NT2/D1 (cell line): ENCODE results near the gene NRXN3.

Experiments
- DNase-seq: peaks from one replicate; pipeline ENCODE4 v3.0.0-alpha.2; 2011; ENCODE audit warnings: low read depth, low spot score
- H3K27me3 ChIP-seq: 2 replicates; pipeline ENCODE4 v1.6.0; 2011; ENCODE audit warnings: mild to moderate bottlenecking; ENCODE audit not compliant: insufficient read length, insufficient read depth
- H3K36me3 ChIP-seq: 2 replicates; pipeline ENCODE4 v1.6.1; 2011; ENCODE audit warnings: mild to moderate bottlenecking, low read length, mixed read lengths; ENCODE audit not compliant: insufficient read depth, insufficient read length
- H3K4me1 ChIP-seq: 2 replicates; pipeline ENCODE4 v1.5.1; 2011; ENCODE audit not compliant: insufficient read depth, insufficient read length
- H3K4me3 ChIP-seq: 2 replicates; pipeline ENCODE4 v1.5.1; 2011; ENCODE audit warnings: low read depth; ENCODE audit not compliant: insufficient read length
- H3K9ac ChIP-seq: 2 replicates; pipeline ENCODE4 v1.6.0; 2011; ENCODE audit warnings: low read depth; ENCODE audit not compliant: insufficient read length
- H3K9me3 ChIP-seq: 2 replicates; pipeline ENCODE4 v1.5.1; 2011; ENCODE audit warnings: mild to moderate bottlenecking, low read length; ENCODE audit not compliant: insufficient read depth
- SUZ12 ChIP-seq: IDR thresholded peaks from 2 replicates; pipeline ENCODE4 v1.6.1; 2011; ENCODE audit not compliant: insufficient read length, insufficient read depth; ENCODE audit errors: extremely low read depth
- YY1 ChIP-seq: IDR thresholded peaks from 2 replicates; pipeline ENCODE4 v1.6.1; 2011; ENCODE audit not compliant: insufficient read length, insufficient read depth
- ZNF274 ChIP-seq: IDR thresholded peaks from 2 replicates; pipeline ENCODE4 v1.6.1; 2011; ENCODE audit warnings: mild to moderate bottlenecking, low read depth, low read length

Gene NRXN3

DNA sequence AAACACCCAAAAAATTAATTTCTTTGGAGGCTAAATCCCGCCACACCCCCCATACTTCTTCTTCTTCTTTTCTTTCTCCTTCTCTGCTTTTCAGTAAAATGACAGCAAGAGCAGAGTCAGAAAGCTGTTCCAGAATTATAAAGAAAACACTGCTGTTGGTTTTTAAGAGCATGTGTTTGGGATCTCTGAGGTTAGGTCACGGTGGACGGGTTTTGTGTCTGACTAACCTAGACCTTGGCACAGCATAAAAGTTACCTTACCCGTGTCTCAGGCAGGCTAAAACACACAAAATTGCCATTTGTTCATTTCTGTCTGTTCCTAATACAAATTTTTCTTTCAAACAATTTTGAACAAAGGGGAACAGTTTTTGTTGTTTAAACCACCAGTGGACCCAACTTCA lies 540.8 kb downstream of the NRXN3 start:
- DNase-seq = no peak
- Histone ChIP-seq H3K27me3 (no peaks in the 10 kb centered on the region), H3K36me3 (no peaks in the 10 kb centered on the region), H3K4me3 (no peak overlapping the region), H3K9me3 (no peaks in the 10 kb centered on the region), H3K4me1 (no peaks in the 10 kb centered on the region), H3K9ac (no peak overlapping the region)
- TF ChIP-seq YY1 (no peak), ZNF274 (no peak)

DNA sequence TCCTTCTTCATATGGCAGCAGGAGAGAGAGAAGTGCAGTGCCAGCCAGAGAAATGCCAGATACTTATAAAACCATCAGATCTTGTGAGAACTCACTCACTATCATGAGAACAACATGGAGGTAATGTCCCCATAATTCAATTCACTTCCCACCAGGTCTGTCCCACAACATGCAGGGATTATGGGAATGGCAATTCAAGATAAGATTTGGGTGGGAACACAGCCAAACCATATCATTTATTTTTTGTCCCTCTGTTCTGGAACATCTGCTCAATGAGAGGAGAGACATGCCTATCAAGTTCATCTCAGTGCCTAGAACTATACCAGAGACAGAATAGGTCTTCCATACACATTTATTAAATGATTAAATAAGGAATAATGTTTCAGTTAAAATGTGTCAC lies 543.5 kb downstream of the NRXN3 start:
- Histone ChIP-seq H3K4me1 (no peaks in the 10 kb centered on the region), H3K9me3 (no peaks in the 10 kb centered on the region), H3K9ac (no peak overlapping the region), H3K27me3 (no peaks in the 10 kb centered on the region), H3K36me3 (no peaks in the 10 kb centered on the region), H3K4me3 (no peak overlapping the region)
- no peak for TF ChIP-seq SUZ12
- no peak for TF ChIP-seq YY1
- TF ChIP-seq ZNF274 = no peak
- DNase-seq = no peak

DNA sequence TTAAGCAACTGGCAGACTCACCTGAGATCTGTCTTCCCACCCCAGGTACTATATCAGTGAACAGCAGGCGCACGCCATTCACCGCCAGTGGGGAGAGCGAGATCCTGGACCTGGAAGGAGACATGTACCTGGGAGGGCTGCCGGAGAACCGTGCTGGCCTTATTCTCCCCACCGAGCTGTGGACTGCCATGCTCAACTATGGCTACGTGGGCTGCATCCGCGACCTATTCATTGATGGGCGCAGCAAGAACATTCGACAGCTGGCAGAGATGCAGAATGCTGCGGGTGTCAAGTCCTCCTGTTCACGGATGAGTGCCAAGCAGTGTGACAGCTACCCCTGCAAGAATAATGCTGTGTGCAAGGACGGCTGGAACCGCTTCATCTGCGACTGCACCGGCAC lies 544.5 kb downstream of the NRXN3 start:
- no peak for DNase-seq
- Histone ChIP-seq H3K9me3 (no peaks in the 10 kb centered on the region), H3K27me3 (no peaks in the 10 kb centered on the region), H3K9ac (no peak overlapping the region), H3K4me3 (no peak overlapping the region), H3K36me3 (no peaks in the 10 kb centered on the region), H3K4me1 (no peaks in the 10 kb centered on the region)
- TF ChIP-seq SUZ12 = no peak
- TF ChIP-seq ZNF274 = no peak
- no peak for TF ChIP-seq YY1

DNA sequence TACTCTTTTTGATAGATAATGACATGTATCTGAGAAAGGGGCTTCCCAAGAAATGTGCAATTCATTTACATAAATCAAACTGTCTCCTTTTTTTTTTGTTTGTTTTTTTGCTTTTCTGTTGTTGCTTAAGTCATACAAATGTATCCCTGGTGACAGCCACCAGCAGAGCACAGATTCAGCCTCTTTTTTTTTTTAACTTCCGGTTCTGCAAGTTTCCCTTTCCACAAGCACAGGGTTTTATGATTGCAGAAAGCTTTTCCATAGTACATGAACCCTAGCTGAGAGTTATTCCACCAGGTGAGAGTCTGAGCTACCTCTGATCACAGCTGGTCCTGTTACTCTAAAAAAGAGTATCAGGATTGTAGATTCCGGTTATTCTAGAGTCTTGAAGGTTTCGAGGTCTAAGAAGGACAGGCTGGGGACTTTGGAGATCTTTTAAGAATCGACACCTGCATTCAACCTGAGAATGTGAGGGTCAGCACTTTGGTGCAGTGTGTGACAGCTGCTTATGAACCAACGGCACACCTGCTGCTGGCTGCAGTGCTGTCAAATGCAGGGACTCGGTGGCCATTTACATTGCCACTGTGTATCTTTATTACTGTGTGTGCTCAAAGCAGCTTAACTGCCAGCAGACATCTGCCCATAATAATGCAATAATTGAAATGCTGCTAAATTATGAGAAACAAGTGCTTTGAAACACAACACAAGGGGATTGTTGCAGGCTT lies 551.7 kb downstream of the NRXN3 start:
- DNase-seq = no peak

DNA sequence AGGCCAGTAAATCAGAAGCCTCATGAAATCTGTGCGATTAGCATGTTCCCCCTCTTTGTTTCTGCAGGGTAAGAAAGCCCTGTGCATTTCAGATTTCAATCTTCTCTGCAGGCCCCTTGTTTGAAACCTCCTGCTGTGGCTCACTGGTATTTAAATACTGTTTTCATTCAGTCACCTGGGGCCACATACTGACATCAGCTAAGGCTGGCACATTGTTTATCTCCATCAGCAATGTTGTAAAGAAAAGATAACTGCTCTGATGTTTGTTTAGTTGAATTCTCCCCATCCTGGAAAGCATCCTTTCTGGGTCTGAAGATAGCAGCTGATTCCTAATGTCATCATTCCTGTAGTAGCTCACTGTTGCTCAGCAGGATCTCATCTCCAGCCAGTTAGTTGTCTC lies 554.9 kb downstream of the NRXN3 start:
- Histone ChIP-seq H3K36me3 (no peaks in the 10 kb centered on the region), H3K4me1 (no peaks in the 10 kb centered on the region), H3K4me3 (no peak overlapping the region), H3K9ac (no peak overlapping the region), H3K9me3 (no peaks in the 10 kb centered on the region), H3K27me3 (no peaks in the 10 kb centered on the region)
- TF ChIP-seq YY1 (no peak), SUZ12 (no peak), ZNF274 (no peak)
- no peak for DNase-seq

More for the DNA sequence above, 551.7 kb downstream of the NRXN3 start:
- no peaks in the 10 kb centered on the region for H3K4me1 ChIP-seq
- no peaks in the 10 kb centered on the region for H3K9me3 ChIP-seq
- no peak for TF ChIP-seq YY1
- TF ChIP-seq SUZ12 = no peak
- TF ChIP-seq ZNF274 = no peak
- no peaks in the 10 kb centered on the region for H3K27me3 ChIP-seq
- H3K4me3 ChIP-seq = no peak overlapping the region
- no peaks in the 10 kb centered on the region for H3K36me3 ChIP-seq
- H3K9ac ChIP-seq = no peak overlapping the region

DNA sequence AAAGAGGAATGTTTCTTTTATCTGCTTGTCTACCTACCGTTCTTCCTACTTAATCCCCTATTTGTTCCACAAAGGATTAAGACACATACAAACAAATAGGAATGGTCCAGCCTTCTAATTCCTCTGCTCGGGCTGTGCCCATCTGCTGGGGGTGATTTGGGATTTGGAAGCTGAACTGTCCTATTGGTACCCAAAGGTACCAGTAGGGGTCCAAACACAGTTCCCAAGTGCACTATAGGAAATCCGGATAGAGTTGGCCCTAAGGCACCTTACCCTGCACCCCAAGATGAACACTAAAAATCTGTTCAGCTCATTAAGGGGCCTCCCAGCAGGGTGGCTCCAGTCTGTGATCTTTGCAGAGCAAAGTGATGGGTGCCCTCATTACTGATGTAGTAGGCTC lies 566.9 kb downstream of the NRXN3 start:
- Histone ChIP-seq H3K9me3 (no peaks in the 10 kb centered on the region), H3K36me3 (no peaks in the 10 kb centered on the region), H3K27me3 (no peaks in the 10 kb centered on the region), H3K9ac (no peak overlapping the region), H3K4me1 (no peaks in the 10 kb centered on the region), H3K4me3 (no peak overlapping the region)
- DNase-seq = no peak
- no peak for TF ChIP-seq ZNF274
- no peak for TF ChIP-seq YY1
- TF ChIP-seq SUZ12 = no peak

DNA sequence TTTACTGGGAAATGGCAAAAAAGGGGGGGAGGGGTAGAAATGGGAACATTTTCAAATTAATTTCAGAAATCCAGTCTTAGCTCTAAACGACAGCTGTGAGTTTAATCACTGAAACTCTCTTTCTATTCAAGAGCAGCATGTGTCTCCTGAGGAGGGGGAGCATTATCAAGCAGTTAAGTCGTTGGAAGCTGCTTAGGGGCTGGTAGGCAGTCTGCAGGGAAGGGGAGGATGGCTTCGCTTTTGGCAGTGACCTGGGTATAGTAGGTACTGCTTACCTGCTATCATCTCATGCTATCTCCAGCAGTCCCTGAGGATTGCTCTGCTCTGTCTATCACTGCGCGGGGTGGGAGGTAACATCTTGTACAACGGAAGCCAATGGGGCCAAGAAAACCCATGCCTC lies 567.4 kb downstream of the NRXN3 start:
- H3K36me3 ChIP-seq = no peaks in the 10 kb centered on the region
- TF ChIP-seq ZNF274 = no peak
- TF ChIP-seq YY1 = no peak
- no peak for TF ChIP-seq SUZ12
- H3K9me3 ChIP-seq = no peaks in the 10 kb centered on the region
- no peak overlapping the region for H3K9ac ChIP-seq
- no peak overlapping the region for H3K4me3 ChIP-seq
- H3K27me3 ChIP-seq = no peaks in the 10 kb centered on the region
- no peaks in the 10 kb centered on the region for H3K4me1 ChIP-seq
- no peak for DNase-seq

DNA sequence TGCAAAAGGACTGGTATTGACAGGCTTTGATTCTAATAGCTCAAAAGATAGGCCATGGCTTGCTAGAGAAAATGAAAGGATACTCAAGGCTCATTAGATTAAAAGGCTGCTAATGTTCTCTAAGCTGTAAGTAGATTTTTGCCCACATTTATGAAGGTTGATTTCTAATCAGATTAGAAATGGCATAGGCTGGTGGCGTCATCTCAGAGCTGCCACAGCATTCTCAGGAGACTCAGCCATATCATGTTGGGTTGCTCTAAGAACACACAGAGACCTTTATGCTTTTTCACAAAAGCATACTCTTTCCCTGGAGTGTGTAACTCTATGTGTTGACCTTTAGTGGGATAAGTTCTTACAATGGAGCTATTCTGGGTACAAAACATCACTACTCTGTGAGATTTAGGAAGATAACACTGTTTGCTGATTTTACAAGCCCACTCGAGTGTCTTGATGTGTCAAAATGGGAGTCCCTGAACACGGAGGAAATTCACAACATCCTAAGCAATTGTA lies 576.0 kb downstream of the NRXN3 start:
- no peaks in the 10 kb centered on the region for H3K4me1 ChIP-seq
- DNase-seq = no peak

More for the DNA sequence above, 576.0 kb downstream of the NRXN3 start:
- Histone ChIP-seq H3K4me3 (no peak overlapping the region), H3K27me3 (no peaks in the 10 kb centered on the region), H3K36me3 (no peaks in the 10 kb centered on the region), H3K9ac (no peak overlapping the region), H3K9me3 (no peaks in the 10 kb centered on the region)
- TF ChIP-seq YY1 (no peak), SUZ12 (no peak), ZNF274 (no peak)
